Activated naive CD4-positive, alpha-beta T cell treated with anti-CD3 and anti-CD28 coated beads, Interleukin-2, amount 50 U/mL, for 72 hours (primary cell): Measurements from ENCODE around the gene RPS4Y2. TPM values are rescaled to one million over a fixed set of nuclear protein-coding genes. Genes with fewer than 3 reads are reported as not detected.
A peak's percentile ranks its signal among the peaks of the same experiment; 100 is the strongest.

ENCODE experiments used
- ATAC-seq, 2 donors: fragments of 150-1000 bp; cut with Tn5 transposase; 2 replicates each; pipeline ENCODE4 v1.10.0; 2021; ENCODE audit warnings: mild to moderate bottlenecking in 2 of 2, moderate library complexity in 2 of 2
- DNase-seq, 2 donors: peaks; one replicate each; pipeline ENCODE4 v3.0.0; 2021 to 2022; ENCODE audit warnings: low spot score in 2 of 2
- H3K27ac Mint-ChIP-seq, 2 donors: one replicate each; pipeline ENCODE4 v1.8.0; 2022; ENCODE audit warnings: mild to moderate bottlenecking in 2 of 2, mixed read lengths in 2 of 2
- H3K36me3 Mint-ChIP-seq, 2 donors: one replicate each; pipeline ENCODE4 v1.8.0; 2022; ENCODE audit warnings: mixed read lengths in 2 of 2
- H3K9me3 Mint-ChIP-seq, 2 donors: one replicate each; pipeline ENCODE4 v1.8.0; 2022; ENCODE audit warnings: mixed read lengths in 2 of 2
- total RNA-seq, 2 donors: library from RNA; stranded (reverse); gene quantifications; one replicate each; pipeline ENCODE4 v1.2.3, GENCODE V29; 2022

RPS4Y2 gene
- total RNA-seq, 2 donors from 2014 or later, result not detected

- H3K9me3 Mint-ChIP-seq, result peaks cover 3 to 5% of the 10 kb centered on the region in 2 donors
- ATAC-seq, result peak; percentile 18 to 48
- H3K27ac Mint-ChIP-seq, result no peak overlapping the region
- DNase-seq, result no peak
- H3K36me3 Mint-ChIP-seq, result no peaks in the 10 kb centered on the region
These were observed 42.6 kb downstream of the RPS4Y2 start for GRCh38 chrY:20798351-20799049.

- H3K27ac Mint-ChIP-seq, result no peak overlapping the region
- DNase-seq (no peak), ATAC-seq (no peak)
- H3K9me3 Mint-ChIP-seq, result no peaks in the 10 kb centered on the region
- no peaks in the 10 kb centered on the region for H3K36me3 Mint-ChIP-seq
These were observed 46.8 kb downstream of the RPS4Y2 start for GRCh38 chrY:20802659-20803058.

GRCh38 chrY:20806243-20806642, 50.3 kb downstream of the RPS4Y2 start:
- ATAC-seq (no peak), DNase-seq (no peak)
- no peaks in the 10 kb centered on the region for H3K36me3 Mint-ChIP-seq
- no peak overlapping the region for H3K27ac Mint-ChIP-seq
- no peaks in the 10 kb centered on the region for H3K9me3 Mint-ChIP-seq

GRCh38 chrY:20813459-20813858, 57.6 kb downstream of the RPS4Y2 start:
- Mint-ChIP-seq H3K36me3 (no peaks in the 10 kb centered on the region), H3K27ac (peak overlapping the region; percentile 63 to 79), H3K9me3 (peaks cover 0 to 3% of the 10 kb centered on the region in 2 donors)

GRCh38 chrY:20814794-20815193, 58.9 kb downstream of the RPS4Y2 start:
- peak; percentile 28 to 55 for ATAC-seq
- DNase-seq, result peak in 1 of 2 donors; percentile 7
- H3K36me3 Mint-ChIP-seq, result no peaks in the 10 kb centered on the region
- H3K9me3 Mint-ChIP-seq, result peaks cover 3 to 4% of the 10 kb centered on the region in 2 donors
- H3K27ac Mint-ChIP-seq, result no peak overlapping the region

More at GRCh38 chrY:20813459-20813858, 57.6 kb downstream of the RPS4Y2 start:
- DNase-seq (peak in 1 of 2 donors; percentile 3), ATAC-seq (peak; percentile 94 to 97)

- H3K27ac Mint-ChIP-seq, result no peak overlapping the region
- ATAC-seq, result no peak
- H3K9me3 Mint-ChIP-seq, result peaks cover 5 to 6% of the 10 kb centered on the region in 2 donors
- no peaks in the 10 kb centered on the region for H3K36me3 Mint-ChIP-seq
- DNase-seq, result no peak
These were observed 61.2 kb downstream of the RPS4Y2 start for GRCh38 chrY:20817067-20817466.

Other genes starting within 250 kb of the RPS4Y2 start
- gene EIF1AY, start 180.3 kb upstream of the RPS4Y2 start, total RNA-seq, result 10 to 100 TPM; 65.3 to 78.7 TPM